HepG2 (cell line): ENCODE data around the gene MRPL20. TPM values are rescaled to one million over a fixed set of nuclear protein-coding genes. Genes with fewer than 3 reads are reported as not detected.
A peak's percentile ranks its signal among the peaks of the same experiment; 100 is the strongest.

Source experiments
- AKAP8 ChIP-seq: sonication (generic); formaldehyde crosslinking; IDR thresholded peaks from 2 replicates; pipeline ENCODE4 v1.5.1; 2020; ENCODE audit warnings: mild to moderate bottlenecking, missing genetic modification reagents
- CREB1 ChIP-seq, 2 experiments: fragments of 450-650 bp in 1 of 2; IDR thresholded peaks; 2 replicates each; pipeline ENCODE4 v1.6.1; 2016 to 2017; ENCODE audit warnings: control low read depth in 1 of 2, mild to moderate bottlenecking in 1 of 2, missing compliant biosample characterization in 1 of 2, missing genetic modification characterization in 1 of 2
- EHMT2 ChIP-seq: fragments of 200-600 bp; sonication (generic); IDR thresholded peaks from 2 replicates; pipeline ENCODE4 v1.7.0; 2017; ENCODE audit warnings: antibody characterized with exemption, low read depth, low read length, borderline replicate concordance
- ELF1 ChIP-seq: sonication (generic); formaldehyde crosslinking; IDR thresholded peaks from 2 replicates; pipeline ENCODE4 v1.4.0; 2020; ENCODE audit warnings: missing genetic modification reagents
- GATAD2A ChIP-seq: IDR thresholded peaks from 2 replicates; pipeline ENCODE4 v1.6.1; 2016
- IRF1 ChIP-seq: sonication (generic); formaldehyde crosslinking; IDR thresholded peaks from 2 replicates; pipeline ENCODE4 v1.4.0; 2020; ENCODE audit warnings: low read depth, mild to moderate bottlenecking, missing genetic modification reagents
- MAFF ChIP-seq: IDR thresholded peaks from 2 replicates; pipeline ENCODE4 v1.6.1; 2011; ENCODE audit warnings: low read depth, low read length, improper control_type of control experiment
- PHF20 ChIP-seq: sonication (generic); formaldehyde crosslinking; IDR thresholded peaks from 2 replicates; pipeline ENCODE4 v1.5.0; 2020; ENCODE audit warnings: mild to moderate bottlenecking, missing genetic modification reagents
- RXRB ChIP-seq: IDR thresholded peaks from 2 replicates; pipeline ENCODE4 v1.6.1; 2016; ENCODE audit warnings: borderline replicate concordance, missing genetic modification reagents, missing compliant biosample characterization
- SMARCC2 ChIP-seq: fragments of 450-650 bp; IDR thresholded peaks from 2 replicates; pipeline ENCODE4 v1.6.1; 2017; ENCODE audit warnings: antibody characterized with exemption, mild to moderate bottlenecking
- U2AF1 ChIP-seq: fragments of 200-400 bp; formaldehyde crosslinking; optimal IDR thresholded peaks from 2 replicates; pipeline ENCODE3; 2017; ENCODE audit warnings: mild to moderate bottlenecking, low read depth, low read length
- ZBTB4 ChIP-seq: sonication (generic); formaldehyde crosslinking; IDR thresholded peaks from 2 replicates; pipeline ENCODE4 v1.4.0; 2020; ENCODE audit warnings: missing genetic modification reagents, mild to moderate bottlenecking, borderline replicate concordance
- ZNF276 ChIP-seq: sonication (generic); formaldehyde crosslinking; IDR thresholded peaks from 2 replicates; pipeline ENCODE4 v1.4.0; 2020; ENCODE audit warnings: mild to moderate bottlenecking, low read depth, missing genetic modification reagents
- polyA plus RNA-seq, 8 experiments: library from polyadenylated mRNA; depleted of rRNA in 3 of 8; stranded (reverse) in 7 of 8; unstranded in 1 of 8; fragments of >200 nt; fragmentation: Illumina TruSeq in 4 of 8; extraction: Trizol in 4 of 8; gene quantifications; 2 replicates each; pipeline versions ENCODE4 v1.2.1 to v1.2.3, GENCODE V29; 2011 to 2016; ENCODE audit warnings: low read depth in 4 of 8, missing spikeins in 1 of 8, mixed read lengths in 1 of 8; ENCODE audit not compliant: insufficient read depth in 1 of 8
- total RNA-seq, 5 experiments: library from RNA; depleted of rRNA; stranded (reverse); fragments of >200 nt; fragmentation: Illumina TruSeq; extraction: Trizol; gene quantifications; 2 replicates each; pipeline ENCODE4 v1.2.3, GENCODE V29; 2016; ENCODE audit warnings: low read depth in 1 of 5
- TF ChIP-seq, protein P1 (sequence below): sonication (generic); formaldehyde crosslinking; IDR thresholded peaks from 2 replicates; pipeline ENCODE4 v1.5.0; 2020; ENCODE audit warnings: mild to moderate bottlenecking, missing genetic modification reagents, moderate library complexity
- TF ChIP-seq, protein P2 (sequence below): sonication (generic); formaldehyde crosslinking; conservative IDR thresholded peaks from 2 replicates; pipeline ENCODE4 v1.4.0; 2020; ENCODE audit warnings: missing genetic modification reagents
- TF ChIP-seq, protein P3 (sequence below): sonication (generic); formaldehyde crosslinking; IDR thresholded peaks from 2 replicates; pipeline ENCODE4 v1.8.0; 2023; ENCODE audit warnings: mild to moderate bottlenecking, missing genetic modification reagents

The MRPL20 gene
- total and polyA plus RNA-seq, 2 of the 13 experiments (the other 11 are each of a cell fraction or from before 2014, with no cell fraction given) = 59.2 to 127 TPM

DNA sequence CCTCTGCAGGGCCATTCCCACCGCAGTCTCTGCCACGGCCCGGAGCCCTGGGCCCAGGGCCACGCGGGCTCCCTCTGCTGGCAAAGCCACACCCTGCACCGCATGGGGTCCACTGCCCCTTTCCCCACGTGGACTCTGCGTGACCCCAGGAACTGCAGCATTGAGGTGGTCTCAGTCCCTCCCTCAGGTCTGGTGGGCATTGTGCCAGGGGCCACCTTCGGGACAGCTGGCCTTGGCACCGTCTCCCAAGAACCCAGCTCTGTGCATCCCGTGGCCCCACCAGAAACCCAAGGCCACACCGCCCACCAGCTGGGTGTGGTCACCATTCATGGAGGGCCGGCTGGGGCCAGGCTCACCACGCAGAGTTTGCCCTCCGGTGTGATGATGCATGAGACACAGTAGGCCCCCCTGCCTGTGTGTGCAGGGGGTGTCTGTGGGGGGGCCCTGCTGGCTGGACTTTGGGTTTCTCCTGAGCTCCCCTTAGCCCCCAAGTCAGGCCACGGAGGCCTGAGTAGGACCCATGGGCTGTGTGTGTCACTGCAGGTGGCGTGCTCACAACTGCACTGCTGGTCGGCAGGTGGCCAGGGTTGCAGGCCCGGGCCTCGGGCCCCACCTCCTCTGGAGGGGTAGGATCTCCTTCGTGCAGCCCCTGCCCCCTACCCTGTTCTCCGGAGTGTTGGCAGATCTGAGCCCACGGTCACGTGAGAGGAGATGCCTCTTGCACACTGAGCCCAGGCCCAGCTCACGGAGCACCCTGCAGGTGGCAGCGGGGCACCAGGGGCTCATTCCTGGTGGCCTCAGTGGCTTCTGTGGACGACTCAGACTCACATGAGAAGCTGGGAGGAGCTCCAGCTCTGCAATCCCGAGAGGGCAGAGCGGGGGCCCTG is 34.2 kb upstream of the MRPL20 start (continued):
- 0 out of 2 replicates have a peak, but pooled peaks have one; percentile 19 for TF ChIP-seq PHF20 (CRISPR knock-in tag)
- no peak for TF ChIP-seq SMARCC2
- no peak for TF ChIP-seq MAFF
- TF ChIP-seq, protein P1, sequence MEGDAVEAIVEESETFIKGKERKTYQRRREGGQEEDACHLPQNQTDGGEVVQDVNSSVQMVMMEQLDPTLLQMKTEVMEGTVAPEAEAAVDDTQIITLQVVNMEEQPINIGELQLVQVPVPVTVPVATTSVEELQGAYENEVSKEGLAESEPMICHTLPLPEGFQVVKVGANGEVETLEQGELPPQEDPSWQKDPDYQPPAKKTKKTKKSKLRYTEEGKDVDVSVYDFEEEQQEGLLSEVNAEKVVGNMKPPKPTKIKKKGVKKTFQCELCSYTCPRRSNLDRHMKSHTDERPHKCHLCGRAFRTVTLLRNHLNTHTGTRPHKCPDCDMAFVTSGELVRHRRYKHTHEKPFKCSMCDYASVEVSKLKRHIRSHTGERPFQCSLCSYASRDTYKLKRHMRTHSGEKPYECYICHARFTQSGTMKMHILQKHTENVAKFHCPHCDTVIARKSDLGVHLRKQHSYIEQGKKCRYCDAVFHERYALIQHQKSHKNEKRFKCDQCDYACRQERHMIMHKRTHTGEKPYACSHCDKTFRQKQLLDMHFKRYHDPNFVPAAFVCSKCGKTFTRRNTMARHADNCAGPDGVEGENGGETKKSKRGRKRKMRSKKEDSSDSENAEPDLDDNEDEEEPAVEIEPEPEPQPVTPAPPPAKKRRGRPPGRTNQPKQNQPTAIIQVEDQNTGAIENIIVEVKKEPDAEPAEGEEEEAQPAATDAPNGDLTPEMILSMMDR = peak; percentile 96
- 0 out of 2 replicates have a peak, but pooled peaks have one; percentile 38 for TF ChIP-seq IRF1 (CRISPR knock-in tag)
- peak; percentile 86 for TF ChIP-seq U2AF1
- TF ChIP-seq GATAD2A = peak; percentile 81
- TF ChIP-seq, protein P2, sequence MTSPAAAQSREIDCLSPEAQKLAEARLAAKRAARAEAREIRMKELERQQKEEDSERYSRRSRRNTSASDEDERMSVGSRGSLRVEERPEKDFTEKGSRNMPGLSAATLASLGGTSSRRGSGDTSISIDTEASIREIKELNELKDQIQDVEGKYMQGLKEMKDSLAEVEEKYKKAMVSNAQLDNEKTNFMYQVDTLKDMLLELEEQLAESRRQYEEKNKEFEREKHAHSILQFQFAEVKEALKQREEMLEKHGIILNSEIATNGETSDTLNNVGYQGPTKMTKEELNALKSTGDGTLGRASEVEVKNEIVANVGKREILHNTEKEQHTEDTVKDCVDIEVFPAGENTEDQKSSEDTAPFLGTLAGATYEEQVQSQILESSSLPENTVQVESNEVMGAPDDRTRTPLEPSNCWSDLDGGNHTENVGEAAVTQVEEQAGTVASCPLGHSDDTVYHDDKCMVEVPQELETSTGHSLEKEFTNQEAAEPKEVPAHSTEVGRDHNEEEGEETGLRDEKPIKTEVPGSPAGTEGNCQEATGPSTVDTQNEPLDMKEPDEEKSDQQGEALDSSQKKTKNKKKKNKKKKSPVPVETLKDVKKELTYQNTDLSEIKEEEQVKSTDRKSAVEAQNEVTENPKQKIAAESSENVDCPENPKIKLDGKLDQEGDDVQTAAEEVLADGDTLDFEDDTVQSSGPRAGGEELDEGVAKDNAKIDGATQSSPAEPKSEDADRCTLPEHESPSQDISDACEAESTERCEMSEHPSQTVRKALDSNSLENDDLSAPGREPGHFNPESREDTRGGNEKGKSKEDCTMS (CRISPR knock-in tag) = no peak
- peak; percentile 94; the same call in 1 of the 2 replicates for TF ChIP-seq ZBTB4 (CRISPR knock-in tag)
- peak; percentile 35; the same call in 1 of the 2 replicates for TF ChIP-seq ELF1 (CRISPR knock-in tag)
- TF ChIP-seq ZNF276 (CRISPR knock-in tag) = peak; percentile 70; the same call in 1 of the 2 replicates
- TF ChIP-seq, protein P3, sequence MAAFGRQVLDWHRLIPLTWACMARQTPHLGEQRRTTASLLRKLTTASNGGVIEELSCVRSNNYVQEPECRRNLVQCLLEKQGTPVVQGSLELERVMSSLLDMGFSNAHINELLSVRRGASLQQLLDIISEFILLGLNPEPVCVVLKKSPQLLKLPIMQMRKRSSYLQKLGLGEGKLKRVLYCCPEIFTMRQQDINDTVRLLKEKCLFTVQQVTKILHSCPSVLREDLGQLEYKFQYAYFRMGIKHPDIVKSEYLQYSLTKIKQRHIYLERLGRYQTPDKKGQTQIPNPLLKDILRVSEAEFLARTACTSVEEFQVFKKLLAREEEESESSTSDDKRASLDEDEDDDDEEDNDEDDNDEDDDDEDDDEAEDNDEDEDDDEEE = no peak; the same call in 1 of the 2 replicates
- peak; percentile 99 for TF ChIP-seq AKAP8 (CRISPR knock-in tag)
- no peak for TF ChIP-seq CREB1 (IDR thresholded peaks at IDR 0.05)
- peak; percentile 75; the same call in 1 of the 2 replicates for TF ChIP-seq CREB1 (CRISPR knock-in tag; IDR thresholded peaks at IDR 0.05)
- TF ChIP-seq RXRB (CRISPR knock-in tag) = peak; percentile 44
- no peak for TF ChIP-seq EHMT2
